Uterus (tissue), 4 donors: ENCODE data around the gene OS9. TPM values are rescaled to one million over a fixed set of nuclear protein-coding genes. Genes with fewer than 3 reads are reported as not detected.

Source experiments
- DNase-seq, 2 donors: peaks; one replicate each; pipeline ENCODE4 v3.0.0-alpha.2; 2019 to 2020
- H3K27ac ChIP-seq, 2 donors: fragments of 200-600 bp; sonication (generic); 1 replicate in 1 of 2; 2 replicates in 1 of 2; pipeline ENCODE4 v1.5.1; 2016 to 2018
- H3K27me3 ChIP-seq, 2 donors: fragments of 200-600 bp; sonication (generic); one replicate each; pipeline ENCODE4 v1.5.1; 2018 to 2019; ENCODE audit warnings: control low read depth in 1 of 2
- H3K36me3 ChIP-seq, 2 donors: fragments of 200-600 bp; sonication (generic); one replicate each; pipeline ENCODE4 v1.5.1; 2019; ENCODE audit warnings: control low read depth in 1 of 2
- H3K4me1 ChIP-seq, 2 donors: fragments of 200-600 bp; sonication (generic); one replicate each; pipeline ENCODE4 v1.5.1; 2018 to 2019; ENCODE audit warnings: control low read depth in 1 of 2
- H3K4me3 ChIP-seq, 2 donors: fragments of 200-600 bp; sonication (generic); 1 replicate in 1 of 2; 2 replicates in 1 of 2; pipeline ENCODE4 v1.5.1; 2018 to 2019; ENCODE audit warnings: mild to moderate bottlenecking in 1 of 2
- H3K9me3 ChIP-seq, 2 donors: fragments of 200-600 bp; sonication (generic); one replicate each; pipeline ENCODE4 v1.5.1; 2019; ENCODE audit warnings: control low read depth in 1 of 2
- POLR2A ChIP-seq, 2 donors: fragments of 450-650 bp; IDR thresholded peaks; one replicate each; pipeline ENCODE4 v1.6.1; 2016; ENCODE audit warnings: antibody characterized with exemption in 2 of 2, mild to moderate bottlenecking in 1 of 2, moderate library complexity in 1 of 2
- intact Hi-C: fragments of 100-400 bp; cut with DNase I; formaldehyde crosslinking; loops from one replicate; pipeline ENCODE4 v1.15.1; 2023; ENCODE audit warnings: low total_unique reads
- total RNA-seq, 4 donors: library from RNA; depleted of rRNA in 3 of 4; stranded (reverse); fragments of >200 nt in 3 of 4; gene quantifications; one replicate each; pipeline versions ENCODE4 v1.1.0 to v1.2.4, GENCODE V29; 2014 to 2023
- TF ChIP-seq, protein P1 (sequence below), 4 experiments: fragments of 200-600 bp in 2 of 4; fragments of 450-650 bp in 2 of 4; sonication (generic) in 2 of 4; IDR thresholded peaks; one replicate each; pipeline ENCODE4 v1.5.1; 2016 to 2019; ENCODE audit warnings: antibody characterized with exemption in 4 of 4, mild to moderate bottlenecking in 2 of 4, moderate library complexity in 1 of 4
- donor health status: DM: yes; HTN: yes; CAD: no.

Gene OS9
- total RNA-seq, 4 donors from 2014 or later: 189 to 339 (median 252) TPM

- H3K4me1 ChIP-seq: peaks cover 0 to 29% of the 10 kb centered on the region in 2 donors
- TF ChIP-seq, protein P1, sequence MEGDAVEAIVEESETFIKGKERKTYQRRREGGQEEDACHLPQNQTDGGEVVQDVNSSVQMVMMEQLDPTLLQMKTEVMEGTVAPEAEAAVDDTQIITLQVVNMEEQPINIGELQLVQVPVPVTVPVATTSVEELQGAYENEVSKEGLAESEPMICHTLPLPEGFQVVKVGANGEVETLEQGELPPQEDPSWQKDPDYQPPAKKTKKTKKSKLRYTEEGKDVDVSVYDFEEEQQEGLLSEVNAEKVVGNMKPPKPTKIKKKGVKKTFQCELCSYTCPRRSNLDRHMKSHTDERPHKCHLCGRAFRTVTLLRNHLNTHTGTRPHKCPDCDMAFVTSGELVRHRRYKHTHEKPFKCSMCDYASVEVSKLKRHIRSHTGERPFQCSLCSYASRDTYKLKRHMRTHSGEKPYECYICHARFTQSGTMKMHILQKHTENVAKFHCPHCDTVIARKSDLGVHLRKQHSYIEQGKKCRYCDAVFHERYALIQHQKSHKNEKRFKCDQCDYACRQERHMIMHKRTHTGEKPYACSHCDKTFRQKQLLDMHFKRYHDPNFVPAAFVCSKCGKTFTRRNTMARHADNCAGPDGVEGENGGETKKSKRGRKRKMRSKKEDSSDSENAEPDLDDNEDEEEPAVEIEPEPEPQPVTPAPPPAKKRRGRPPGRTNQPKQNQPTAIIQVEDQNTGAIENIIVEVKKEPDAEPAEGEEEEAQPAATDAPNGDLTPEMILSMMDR (IDR thresholded peaks at IDR 0.05): no peak
- no peak for TF ChIP-seq POLR2A (IDR thresholded peaks at IDR 0.05)
These were observed 46.1 kb downstream of the OS9 start for GRCh38 chr12:57739914-57740538.

GRCh38 chr12:57740656-57741412 lies 46.9 kb downstream of the OS9 start:
- intact Hi-C loops: no loop called here
- TF ChIP-seq, protein P1 (IDR thresholded peaks at IDR 0.05): no peak
- no peak for TF ChIP-seq POLR2A (IDR thresholded peaks at IDR 0.05)
- Histone ChIP-seq H3K27me3 (peaks cover 18 to 26% of the 10 kb centered on the region in 2 donors), H3K4me3 (no peak overlapping the region), H3K9me3 (no peaks in the 10 kb centered on the region), H3K27ac (no peak overlapping the region), H3K36me3 (no peaks in the 10 kb centered on the region), H3K4me1 (peaks cover 0 to 27% of the 10 kb centered on the region in 2 donors)
- DNase-seq: no peak

More at GRCh38 chr12:57739914-57740538, 46.1 kb downstream of the OS9 start:
- H3K36me3 ChIP-seq: no peaks in the 10 kb centered on the region
- no peak overlapping the region for H3K4me3 ChIP-seq
- H3K9me3 ChIP-seq: no peaks in the 10 kb centered on the region
- H3K27me3 ChIP-seq: peaks cover 18 to 26% of the 10 kb centered on the region in 2 donors
- DNase-seq: no peak
- intact Hi-C loops: no loop called here
- no peak overlapping the region for H3K27ac ChIP-seq

DNA sequence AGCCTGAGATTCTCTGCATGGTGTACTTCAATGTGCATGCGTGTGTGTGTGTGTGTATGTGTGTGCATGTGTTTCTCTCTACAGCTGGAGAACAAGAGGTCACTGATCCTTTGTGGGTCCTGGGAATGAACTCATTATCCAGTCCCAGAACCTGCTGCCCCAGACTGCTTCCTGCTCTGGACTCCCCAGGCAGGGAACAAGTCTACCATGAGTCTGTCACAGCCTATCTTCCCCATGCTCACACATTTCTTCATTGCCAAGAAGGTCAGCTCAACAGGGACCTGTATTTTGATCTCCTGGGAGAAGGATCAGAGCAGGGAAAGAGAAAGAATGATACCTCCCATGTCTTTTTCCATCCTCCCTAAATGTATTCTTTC lies 47.5 kb downstream of the OS9 start:
- peaks cover 0 to 21% of the 10 kb centered on the region in 2 donors for H3K4me1 ChIP-seq
- no peak overlapping the region for H3K4me3 ChIP-seq
- peaks cover 18 to 24% of the 10 kb centered on the region in 2 donors for H3K27me3 ChIP-seq

GRCh38 chr12:57741844-57742738 lies 48.2 kb downstream of the OS9 start:
- no peak for TF ChIP-seq POLR2A (IDR thresholded peaks at IDR 0.05)
- TF ChIP-seq, protein P1 (IDR thresholded peaks at IDR 0.05): no peak
- Histone ChIP-seq H3K4me3 (no peak overlapping the region), H3K27me3 (peaks cover 16 to 17% of the 10 kb centered on the region in 2 donors), H3K36me3 (no peaks in the 10 kb centered on the region), H3K9me3 (no peaks in the 10 kb centered on the region), H3K4me1 (peaks cover 0 to 18% of the 10 kb centered on the region in 2 donors), H3K27ac (no peak overlapping the region)
- no peak for DNase-seq
- intact Hi-C loops: no loop called here

More for the DNA sequence above, 47.5 kb downstream of the OS9 start:
- intact Hi-C loops: no loop called here
- TF ChIP-seq POLR2A (IDR thresholded peaks at IDR 0.05): no peak
- TF ChIP-seq, protein P1 (IDR thresholded peaks at IDR 0.05): no peak
- Histone ChIP-seq H3K27ac (no peak overlapping the region), H3K36me3 (no peaks in the 10 kb centered on the region), H3K9me3 (no peaks in the 10 kb centered on the region)
- no peak for DNase-seq
